HEK293 (cell line): ENCODE results near the gene SUCNR1.

Source experiments
- CTCF ChIP-seq: fragments of 450-650 bp; formaldehyde crosslinking; IDR thresholded peaks from 2 replicates; pipeline ENCODE4 v1.5.1; 2016; ENCODE audit warnings: missing biosample characterization, missing genetic modification characterization
- MYNN ChIP-seq: fragments of 450-650 bp; formaldehyde crosslinking; IDR thresholded peaks from 2 replicates; pipeline ENCODE4 v1.5.1; 2016; ENCODE audit warnings: missing biosample characterization, missing genetic modification characterization, borderline replicate concordance
- ZBTB20 ChIP-seq: fragments of 450-650 bp; formaldehyde crosslinking; IDR thresholded peaks from 2 replicates; pipeline ENCODE4 v1.5.1; 2016; ENCODE audit warnings: missing biosample characterization, missing genetic modification characterization
- ZBTB7A ChIP-seq: fragments of 450-650 bp; formaldehyde crosslinking; IDR thresholded peaks from 2 replicates; pipeline ENCODE4 v1.5.1; 2016; ENCODE audit warnings: low read depth, missing biosample characterization, missing genetic modification characterization
- ZNF362 ChIP-seq: fragments of 450-650 bp; formaldehyde crosslinking; IDR thresholded peaks from 2 replicates; pipeline ENCODE4 v1.5.1; 2016; ENCODE audit warnings: missing biosample characterization, missing genetic modification characterization
- ZNF830 ChIP-seq: fragments of 450-650 bp; IDR thresholded peaks from 2 replicates; pipeline ENCODE4 v1.5.0; 2018; ENCODE audit warnings: missing biosample characterization, missing genetic modification characterization, low read depth, mild to moderate bottlenecking, moderate library complexity

- TF ChIP-seq CTCF (tag by site-specific recombination) (no peak), ZNF830 (tag by site-specific recombination) (no peak), ZBTB20 (tag by site-specific recombination) (no peak), MYNN (tag by site-specific recombination) (no peak), ZBTB7A (tag by site-specific recombination) (no peak), ZNF362 (tag by site-specific recombination) (no peak)
These were observed 14.2 kb upstream of the SUCNR1 start for GRCh38 chr3:151859233-151859673.
